CD8-positive, alpha-beta memory T cell (primary cell): ENCODE data around the gene IGSF3. TPM values are rescaled to one million over a fixed set of nuclear protein-coding genes. Genes with fewer than 3 reads are reported as not detected.
"Not testable (repeated sequence)": the region's sequence is repeated elsewhere in the genome, so short reads cannot be mapped to it uniquely, and the experiment has no call there.

Source experiments
- CTCF ChIA-PET: fragments of 350-600 bp; sonication (Branson Sonifier 250); formaldehyde crosslinking; loops from one replicate; lab custom pipeline; 2021; ENCODE audit warnings: antibody characterized with exemption; lab: Charles Lee
- POLR2A ChIA-PET: fragments of 350-600 bp; sonication (Branson Sonifier 250); formaldehyde crosslinking; loops from one replicate; lab custom pipeline; 2021; ENCODE audit warnings: antibody characterized with exemption; lab: Charles Lee
- DNase-seq, 5 donors: peaks; one replicate each; pipeline versions ENCODE4 v3.0.0 to v3.0.0-alpha.2; 2020 to 2022; ENCODE audit warnings: mixed read lengths in 1 of 5
- H3K27ac ChIP-seq: one replicate; pipeline ENCODE4 v1.7.0; 2013; ENCODE audit warnings: low read depth, mild to moderate bottlenecking, low read length, moderate library complexity
- H3K27me3 ChIP-seq: 2 replicates; pipeline ENCODE4 v1.7.0; 2013; ENCODE audit warnings: low read length, mild to moderate bottlenecking; ENCODE audit not compliant: insufficient read depth, poor library complexity, severe bottlenecking
- H3K36me3 ChIP-seq: 2 replicates; pipeline ENCODE4 v1.7.0; 2013; ENCODE audit warnings: mild to moderate bottlenecking, low read length, moderate library complexity; ENCODE audit not compliant: insufficient read depth
- H3K4me1 ChIP-seq: 2 replicates; pipeline ENCODE4 v1.7.0; 2013; ENCODE audit warnings: mild to moderate bottlenecking, low read length, moderate library complexity; ENCODE audit not compliant: insufficient read depth
- H3K4me3 ChIP-seq: 2 replicates; pipeline ENCODE4 v1.7.0; 2013; ENCODE audit warnings: mild to moderate bottlenecking, low read length
- H3K9me3 ChIP-seq: 2 replicates; pipeline ENCODE4 v1.7.0; 2013; ENCODE audit warnings: mild to moderate bottlenecking, low read length
- H3K27ac Mint-ChIP-seq, 8 donors: one replicate each; pipeline ENCODE4 v1.8.0; 2020 to 2021; ENCODE audit warnings: mixed read lengths in 8 of 8, mild to moderate bottlenecking in 6 of 8, inconsistent platforms in 3 of 8, moderate library complexity in 3 of 8
- H3K27me3 Mint-ChIP-seq, 2 donors: one replicate each; pipeline ENCODE4 v1.8.0; 2020 to 2021; ENCODE audit warnings: mixed read lengths in 2 of 2, mild to moderate bottlenecking in 1 of 2, moderate library complexity in 1 of 2
- H3K36me3 Mint-ChIP-seq, 3 donors: one replicate each; pipeline ENCODE4 v1.8.0; 2020 to 2021; ENCODE audit warnings: mixed read lengths in 3 of 3, inconsistent platforms in 1 of 3, mild to moderate bottlenecking in 1 of 3
- H3K4me1 Mint-ChIP-seq, 3 donors: one replicate each; pipeline ENCODE4 v1.8.0; 2020 to 2021; ENCODE audit warnings: mixed read lengths in 3 of 3, inconsistent platforms in 1 of 3, mild to moderate bottlenecking in 1 of 3
- H3K4me3 Mint-ChIP-seq, 7 donors: one replicate each; pipeline ENCODE4 v1.8.0; 2020 to 2021; ENCODE audit warnings: mixed read lengths in 7 of 7, mild to moderate bottlenecking in 6 of 7, moderate library complexity in 4 of 7, inconsistent platforms in 2 of 7
- H3K9me3 Mint-ChIP-seq, 5 donors: one replicate each; pipeline ENCODE4 v1.8.0; 2020 to 2022; ENCODE audit warnings: mixed read lengths in 5 of 5, mild to moderate bottlenecking in 3 of 5, moderate library complexity in 2 of 5, inconsistent platforms in 1 of 5
- polyA plus RNA-seq: library from polyadenylated mRNA; unstranded; fragments of 300-500 nt; fragmentation: Illumina TruSeq; gene quantifications from one replicate; pipeline ENCODE4 v1.2.3, GENCODE V29; 2021
- total RNA-seq, 2 experiments: library from RNA; stranded (reverse); gene quantifications; one replicate each; pipeline ENCODE4 v1.2.3, GENCODE V29; 2021

The IGSF3 gene
- total and polyA plus RNA-seq, 3 experiments from 2014 or later = 1.8 to 2.0 TPM; not detected in 1

DNA sequence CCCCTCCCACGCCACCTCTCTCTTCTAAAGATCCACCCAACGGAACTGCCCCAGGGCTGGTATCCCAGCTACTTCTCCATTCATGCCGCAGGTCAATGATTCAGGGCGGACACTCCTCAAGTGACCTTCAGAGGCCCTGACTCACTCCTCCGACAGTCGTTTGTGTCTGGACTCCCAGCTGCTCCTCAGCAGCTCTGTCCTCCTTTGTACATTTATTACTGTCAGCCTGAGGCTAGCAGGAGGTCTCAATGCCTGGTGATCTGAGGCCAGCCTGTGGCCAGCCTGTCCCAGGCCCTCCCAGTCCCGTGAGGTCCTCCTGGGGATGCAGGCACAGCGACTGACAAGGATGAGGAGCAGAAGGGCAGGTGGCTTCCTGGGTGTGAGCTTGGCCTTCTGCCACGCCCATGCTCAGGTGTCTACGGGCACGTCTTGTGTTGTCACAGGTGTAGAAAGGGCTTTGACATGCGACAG, 24.2 kb downstream of the IGSF3 start:
- H3K27me3 ChIP-seq, CTCF ChIA-PET, H3K4me3 ChIP-seq, H3K36me3 ChIP-seq, H3K27ac Mint-ChIP-seq, H3K9me3 Mint-ChIP-seq, H3K4me3 Mint-ChIP-seq, POLR2A ChIA-PET, DNase-seq, H3K36me3 Mint-ChIP-seq, H3K27ac ChIP-seq, H3K9me3 ChIP-seq, H3K4me1 ChIP-seq, H3K4me1 Mint-ChIP-seq: not testable (repeated sequence)
- H3K27me3 Mint-ChIP-seq = peaks cover 5 to 33% of the 10 kb centered on the region in 2 donors

DNA sequence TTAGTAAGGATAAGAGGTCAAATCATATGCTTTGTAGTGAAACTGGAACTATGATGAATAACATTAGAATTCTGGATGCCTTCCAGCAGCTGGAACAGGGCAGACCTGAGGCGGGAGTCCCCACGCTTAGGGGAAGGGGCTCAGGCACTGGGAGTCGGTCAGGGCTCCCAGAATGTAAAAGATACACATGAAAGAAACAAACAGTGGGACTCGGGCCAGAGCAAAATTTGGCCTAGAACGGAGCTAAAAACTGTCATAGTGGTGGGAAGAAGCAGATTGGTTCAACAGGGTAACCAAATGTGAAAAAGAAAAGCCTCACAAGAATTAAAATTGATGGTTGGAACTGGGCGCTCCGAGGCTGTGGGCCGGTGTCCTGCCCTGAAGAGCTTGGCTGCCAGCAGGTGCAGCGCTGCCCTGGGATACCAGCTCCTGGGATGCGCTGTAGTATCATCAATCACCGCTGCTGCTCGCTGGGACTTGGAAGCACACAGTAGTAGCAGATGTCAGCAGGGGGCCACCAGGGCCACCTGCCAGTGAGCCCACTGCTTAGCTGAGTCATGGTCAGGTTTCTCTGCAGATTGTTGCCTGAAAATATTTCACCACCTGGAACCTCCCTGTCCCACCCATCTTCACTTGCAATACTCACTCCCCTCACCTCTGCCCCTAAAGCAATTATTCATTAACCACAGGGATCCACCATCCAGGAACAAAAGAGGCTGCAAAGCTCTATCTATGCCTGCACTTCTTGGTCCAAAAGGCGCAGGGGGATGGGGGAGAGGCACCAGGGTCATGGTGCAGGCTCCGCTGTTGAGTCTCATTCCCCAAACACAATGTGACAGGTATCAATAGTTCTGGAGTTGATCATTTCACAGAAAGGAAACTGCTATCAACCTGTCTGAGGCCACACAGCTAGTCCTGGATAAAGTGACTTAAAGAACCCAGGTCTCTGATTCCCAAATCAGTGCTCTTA, 24.9 kb downstream of the IGSF3 start:
- H3K27ac Mint-ChIP-seq = peak overlapping the region in 1 of 8 donors; percentile 51
- H3K27me3 Mint-ChIP-seq = peaks cover 5 to 38% of the 10 kb centered on the region in 2 donors
- H3K9me3 Mint-ChIP-seq, H3K4me3 ChIP-seq, CTCF ChIA-PET, H3K4me1 ChIP-seq, POLR2A ChIA-PET, H3K36me3 Mint-ChIP-seq, DNase-seq, H3K36me3 ChIP-seq, H3K9me3 ChIP-seq, H3K4me3 Mint-ChIP-seq, H3K4me1 Mint-ChIP-seq, H3K27me3 ChIP-seq, H3K27ac ChIP-seq: not testable (repeated sequence)

DNA sequence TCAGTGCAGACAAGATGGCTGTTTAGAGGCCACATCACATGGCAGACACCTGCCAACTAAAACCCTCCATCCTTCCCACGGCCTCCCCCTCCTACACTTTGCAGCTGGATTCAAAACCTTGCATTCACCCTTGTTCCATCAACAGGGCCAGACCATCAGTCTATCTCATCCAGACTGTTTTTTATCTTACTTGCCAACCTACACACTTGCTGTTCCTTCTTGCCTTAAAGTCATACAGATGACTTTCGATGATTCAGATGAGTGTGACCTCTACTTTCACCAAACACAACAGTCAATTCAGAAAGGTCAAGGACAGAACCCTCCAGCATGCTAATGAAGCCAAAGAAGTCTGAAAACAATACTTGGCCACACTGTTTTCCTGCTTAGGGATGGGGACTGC, 29.9 kb downstream of the IGSF3 start:
- H3K4me3 Mint-ChIP-seq, POLR2A ChIA-PET, H3K36me3 ChIP-seq, H3K4me3 ChIP-seq, H3K4me1 Mint-ChIP-seq, CTCF ChIA-PET, H3K27me3 ChIP-seq, DNase-seq, H3K9me3 ChIP-seq, H3K27ac ChIP-seq, H3K9me3 Mint-ChIP-seq, H3K36me3 Mint-ChIP-seq, H3K4me1 ChIP-seq: not testable (repeated sequence)
- H3K27me3 Mint-ChIP-seq = peaks cover 0 to 23% of the 10 kb centered on the region in 2 donors
- H3K27ac Mint-ChIP-seq = peak overlapping the region in 2 of 8 donors; percentile 0 to 6

DNA sequence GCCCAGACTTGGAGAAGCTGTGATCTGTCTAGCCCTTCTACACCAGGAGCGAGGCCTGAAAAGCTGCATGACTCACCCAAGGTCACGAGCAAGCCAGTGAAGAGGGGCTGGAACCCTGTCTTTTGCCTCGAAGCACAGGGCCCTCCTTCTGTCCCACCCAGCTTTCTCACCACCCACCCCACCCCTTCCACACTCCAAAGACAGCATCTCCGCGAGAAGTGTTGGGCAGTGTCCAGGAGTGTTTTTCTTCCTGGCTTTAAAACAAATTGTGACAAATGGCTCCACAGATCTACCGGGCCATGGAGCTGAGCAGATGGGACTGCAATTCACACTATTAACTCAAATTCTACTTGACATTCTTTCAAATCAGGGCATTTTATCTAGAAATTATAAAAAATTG, 30.9 kb downstream of the IGSF3 start:
- H3K27me3 ChIP-seq, H3K4me3 Mint-ChIP-seq, H3K4me1 Mint-ChIP-seq, H3K36me3 Mint-ChIP-seq, POLR2A ChIA-PET, H3K9me3 ChIP-seq, DNase-seq, H3K9me3 Mint-ChIP-seq, CTCF ChIA-PET, H3K36me3 ChIP-seq, H3K27ac ChIP-seq, H3K27ac Mint-ChIP-seq, H3K4me3 ChIP-seq, H3K4me1 ChIP-seq: not testable (repeated sequence)
- H3K27me3 Mint-ChIP-seq = peaks cover 0 to 20% of the 10 kb centered on the region in 2 donors

DNA sequence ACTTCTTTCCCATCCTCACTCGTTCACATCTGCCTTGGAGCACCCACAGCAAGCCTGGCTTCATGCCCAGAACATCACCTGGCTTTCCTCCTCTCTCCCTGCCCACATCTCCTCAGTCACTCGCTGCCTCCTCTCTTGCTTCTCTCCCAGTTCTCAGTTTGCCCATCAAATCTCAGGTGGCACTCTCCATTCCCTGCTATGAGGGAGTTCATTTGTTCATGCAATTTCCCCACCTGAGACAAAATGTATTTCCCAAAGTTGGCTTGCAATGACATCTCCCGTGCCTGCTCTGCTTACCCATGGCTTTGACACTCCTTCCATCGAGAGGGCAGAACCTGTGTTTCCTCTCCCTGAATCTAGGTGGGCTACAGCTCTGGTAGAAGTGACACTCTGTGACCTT, 33.1 kb downstream of the IGSF3 start:
- H3K4me1 Mint-ChIP-seq, H3K4me3 ChIP-seq, H3K9me3 ChIP-seq, H3K4me1 ChIP-seq, H3K27me3 ChIP-seq, DNase-seq, H3K36me3 ChIP-seq, H3K9me3 Mint-ChIP-seq, H3K27ac Mint-ChIP-seq, H3K36me3 Mint-ChIP-seq, H3K4me3 Mint-ChIP-seq, H3K27ac ChIP-seq, POLR2A ChIA-PET, CTCF ChIA-PET: not testable (repeated sequence)
- H3K27me3 Mint-ChIP-seq = peaks cover 0 to 15% of the 10 kb centered on the region in 2 donors

DNA sequence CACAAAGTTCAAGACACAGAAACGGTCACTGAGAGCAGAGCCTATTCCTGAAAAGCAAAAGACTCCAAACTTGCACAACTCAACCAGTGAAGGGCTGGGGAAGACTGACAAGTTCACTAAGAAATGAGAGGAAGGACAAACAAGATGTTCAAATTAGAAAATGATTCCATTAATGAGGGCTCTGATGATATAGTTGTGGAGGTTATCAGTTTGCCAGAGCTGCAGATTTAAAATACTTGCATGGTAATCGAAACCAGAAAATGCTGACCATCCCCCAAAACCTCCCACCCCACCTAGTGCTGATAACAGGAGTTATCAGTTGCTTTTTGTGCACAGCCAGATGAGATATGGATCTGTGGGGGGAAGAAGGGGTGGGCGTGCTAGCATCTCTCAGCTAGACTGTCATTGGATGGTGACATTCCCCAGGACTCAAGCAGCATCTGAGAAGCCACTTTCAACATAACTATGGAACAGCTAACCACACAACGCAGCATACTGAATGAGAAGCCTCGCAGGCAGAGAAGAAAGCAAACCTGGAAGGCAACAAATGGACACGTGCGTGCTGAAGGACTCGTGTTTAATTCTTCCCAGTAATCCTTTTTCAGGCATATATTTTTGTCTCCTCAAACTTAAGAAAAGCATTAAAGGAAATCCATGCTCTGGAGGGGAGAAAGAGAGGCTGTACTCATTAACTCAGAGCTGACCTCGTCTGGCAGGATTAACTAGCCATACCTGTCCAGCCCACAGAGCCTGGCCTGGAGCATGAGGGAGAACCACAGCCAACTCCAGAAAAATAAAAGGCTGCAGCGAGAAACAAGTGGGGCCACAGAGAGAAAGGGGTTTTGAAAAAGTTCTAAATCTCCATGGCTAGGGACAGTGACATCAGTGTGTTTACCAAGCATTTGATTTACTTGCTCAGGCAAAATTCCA, 35.3 kb downstream of the IGSF3 start:
- H3K4me1 ChIP-seq, H3K4me1 Mint-ChIP-seq, H3K36me3 Mint-ChIP-seq, DNase-seq, H3K9me3 Mint-ChIP-seq, H3K4me3 Mint-ChIP-seq, H3K9me3 ChIP-seq, H3K4me3 ChIP-seq, H3K27me3 Mint-ChIP-seq, CTCF ChIA-PET, H3K36me3 ChIP-seq, POLR2A ChIA-PET, H3K27ac Mint-ChIP-seq, H3K27me3 ChIP-seq, H3K27ac ChIP-seq: not testable (repeated sequence)

DNA sequence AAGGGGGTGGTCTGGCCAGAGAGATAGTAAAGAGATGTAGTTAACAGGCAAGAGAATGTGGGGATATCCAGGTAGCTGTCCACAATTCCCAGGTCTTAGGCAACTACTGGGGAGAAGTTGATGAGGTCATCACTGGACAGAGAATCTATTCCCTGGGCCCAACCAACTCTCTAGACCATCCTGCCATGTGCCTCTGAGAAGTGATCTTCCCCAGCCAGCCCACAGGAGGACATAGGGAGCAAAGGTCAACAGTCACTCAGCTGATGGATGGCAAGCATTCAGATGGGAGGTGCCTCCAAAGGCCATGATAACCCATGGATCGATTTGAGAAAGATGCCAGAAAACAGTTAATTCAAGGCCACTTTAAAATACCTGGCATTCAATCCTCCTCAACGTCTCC, 36.0 kb downstream of the IGSF3 start:
- H3K4me1 Mint-ChIP-seq, H3K4me3 Mint-ChIP-seq, H3K9me3 Mint-ChIP-seq, H3K27me3 ChIP-seq, H3K9me3 ChIP-seq, H3K4me1 ChIP-seq, H3K36me3 ChIP-seq, CTCF ChIA-PET, H3K4me3 ChIP-seq, H3K36me3 Mint-ChIP-seq, H3K27ac Mint-ChIP-seq, H3K27me3 Mint-ChIP-seq, DNase-seq, H3K27ac ChIP-seq: not testable (repeated sequence)
- POLR2A ChIA-PET = interaction anchor here (0.7 kb wide), 1 partner anchor 466 kb away, joined by 4 read pairs; no protein-coding TSS in a partner anchor

DNA sequence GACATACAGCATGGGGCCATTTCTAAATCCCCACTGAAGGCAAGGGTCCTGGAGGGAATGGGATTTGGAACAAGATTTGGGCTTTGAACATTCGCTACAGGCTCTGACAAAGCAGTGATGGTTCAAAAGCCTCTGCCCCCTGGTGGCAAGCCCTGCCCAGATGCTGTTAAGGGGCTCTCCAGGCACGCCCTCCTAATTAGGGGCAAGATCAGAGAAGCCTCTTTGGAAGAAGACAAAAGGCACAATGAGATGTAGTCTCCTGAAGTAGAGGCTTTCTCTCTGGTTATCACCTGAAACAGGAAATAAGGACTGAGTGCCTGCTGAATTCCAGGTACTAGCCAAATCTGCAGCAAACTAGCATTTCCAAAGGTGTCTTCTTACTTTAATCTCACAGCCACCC, 37.5 kb downstream of the IGSF3 start:
- H3K27ac Mint-ChIP-seq, H3K9me3 ChIP-seq, H3K4me3 Mint-ChIP-seq, H3K36me3 ChIP-seq, H3K4me1 ChIP-seq, H3K4me1 Mint-ChIP-seq, DNase-seq, POLR2A ChIA-PET, H3K9me3 Mint-ChIP-seq, H3K27me3 ChIP-seq, H3K36me3 Mint-ChIP-seq, H3K27me3 Mint-ChIP-seq, CTCF ChIA-PET, H3K4me3 ChIP-seq, H3K27ac ChIP-seq: not testable (repeated sequence)
